NCI-H69 (cell line): ENCODE measurements around the gene SGCD.
A peak's percentile ranks its signal among the peaks of the same experiment; 100 is the strongest.

Experiments used
- DNase-seq: peaks from one replicate; lab custom pipeline; 2025; lab: John Stamatoyannopoulos, UW

The SGCD gene

GRCh38 chr5:156687514-156687913, 360.6 kb downstream of the SGCD start:
- DNase-seq: no peak

GRCh38 chr5:156691572-156691971, 364.6 kb downstream of the SGCD start:
- no peak for DNase-seq

GRCh38 chr5:156693113-156693512, 366.1 kb downstream of the SGCD start:
- DNase-seq: peak; percentile 43

- no peak for DNase-seq
These were observed 367.6 kb downstream of the SGCD start for GRCh38 chr5:156694598-156694997.

GRCh38 chr5:156695774-156696173, 368.8 kb downstream of the SGCD start:
- DNase-seq: no peak

GRCh38 chr5:156698323-156698722, 371.4 kb downstream of the SGCD start:
- DNase-seq: no peak

GRCh38 chr5:156699147-156699546, 372.2 kb downstream of the SGCD start:
- no peak for DNase-seq

- no peak for DNase-seq
These were observed 377.2 kb downstream of the SGCD start for GRCh38 chr5:156704139-156704538.

GRCh38 chr5:156706631-156707030, 379.7 kb downstream of the SGCD start:
- no peak for DNase-seq

- DNase-seq: no peak
These were observed 380.8 kb downstream of the SGCD start for GRCh38 chr5:156707750-156708149.

- DNase-seq: no peak
These were observed 388.3 kb downstream of the SGCD start for GRCh38 chr5:156715287-156715686.

GRCh38 chr5:156716591-156717380, 389.8 kb downstream of the SGCD start:
- DNase-seq: peak; percentile 82

GRCh38 chr5:156718985-156719384, 392.0 kb downstream of the SGCD start:
- DNase-seq: no peak

- no peak for DNase-seq
These were observed 395.4 kb downstream of the SGCD start for GRCh38 chr5:156722358-156722757.

- no peak for DNase-seq
These were observed 408.5 kb downstream of the SGCD start for GRCh38 chr5:156735477-156735876.

GRCh38 chr5:156741516-156741915, 414.6 kb downstream of the SGCD start:
- no peak for DNase-seq

- no peak for DNase-seq
These were observed 426.9 kb downstream of the SGCD start for GRCh38 chr5:156753846-156754245.

GRCh38 chr5:156755421-156756087, 428.6 kb downstream of the SGCD start:
- no peak for DNase-seq

GRCh38 chr5:156758011-156758791, 431.2 kb downstream of the SGCD start:
- no peak for DNase-seq

GRCh38 chr5:156759156-156759555, 432.2 kb downstream of the SGCD start:
- no peak for DNase-seq

GRCh38 chr5:156762771-156763170, 435.8 kb downstream of the SGCD start:
- DNase-seq: no peak

- DNase-seq: no peak
These were observed 437.4 kb downstream of the SGCD start for GRCh38 chr5:156764176-156764971.
